SKM-1 (cell line): ENCODE measurements around the gene CDR2L.
"Not testable (repeated sequence)": the region's sequence is repeated elsewhere in the genome, so short reads cannot be mapped to it uniquely, and the experiment has no call there.

Experiments used
- DNase-seq: peaks from one replicate; lab custom pipeline; 2025; ENCODE audit not compliant: unreplicated experiment; lab: John Stamatoyannopoulos, UW

CDR2L gene

GRCh38 chr17:75009139-75009724 lies 21.8 kb downstream of the CDR2L start:
- DNase-seq, result no peak

- no peak for DNase-seq
Observed at GRCh38 chr17:75010683-75011400, 23.4 kb downstream of the CDR2L start.

GRCh38 chr17:75011401-75012095 lies 24.1 kb downstream of the CDR2L start:
- DNase-seq, result no peak

GRCh38 chr17:75012096-75012345 lies 24.6 kb downstream of the CDR2L start:
- no peak for DNase-seq

GRCh38 chr17:75012346-75013091 lies 25.1 kb downstream of the CDR2L start, which contains the start of gene MRPL58:
MRPL58 (plus strand) TSS chr17:75012670; CDS start chr17:75012687, 17 bp downstream.
- DNase-seq, result peak; percentile 48

- DNase-seq, result no peak
Observed at GRCh38 chr17:75013092-75013559, 25.7 kb downstream of the CDR2L start.

- DNase-seq, result no peak
Observed at GRCh38 chr17:75019146-75019545, 31.7 kb downstream of the CDR2L start.

GRCh38 chr17:75019710-75020109 lies 32.3 kb downstream of the CDR2L start:
- no peak for DNase-seq

- no peak for DNase-seq
Observed at GRCh38 chr17:75020331-75021110, 33.1 kb downstream of the CDR2L start.

GRCh38 chr17:75024686-75025397 lies 37.4 kb downstream of the CDR2L start:
- DNase-seq, result no peak

- DNase-seq, result not testable (repeated sequence)
Observed at GRCh38 chr17:75025398-75025734, 37.9 kb downstream of the CDR2L start.

GRCh38 chr17:75026650-75027049 lies 39.2 kb downstream of the CDR2L start:
- DNase-seq, result not testable (repeated sequence)

- DNase-seq, result no peak
Observed at GRCh38 chr17:75030161-75030560, 42.7 kb downstream of the CDR2L start.

GRCh38 chr17:75031972-75032719 lies 44.7 kb downstream of the CDR2L start:
- DNase-seq, result no peak

- DNase-seq, result no peak
Observed at GRCh38 chr17:75032720-75033280, 45.4 kb downstream of the CDR2L start.

GRCh38 chr17:75033346-75034235 lies 46.2 kb downstream of the CDR2L start:
- peak; percentile 69 for DNase-seq

GRCh38 chr17:75034236-75034908 lies 46.9 kb downstream of the CDR2L start:
- DNase-seq, result peak; percentile 48
